Glutamatergic neuron (in vitro differentiated cells): ENCODE measurements around the gene NHERF1. TPM values are rescaled to one million over a fixed set of nuclear protein-coding genes. Genes with fewer than 3 reads are reported as not detected.

Experiments
- DNase-seq: peaks from one replicate; pipeline ENCODE4 v3.0.0; 2022
- H3K27ac Mint-ChIP-seq: one replicate; pipeline ENCODE4 v1.8.0; 2020; ENCODE audit warnings: mild to moderate bottlenecking, mixed read lengths, inconsistent platforms; ENCODE audit not compliant: unreplicated experiment
- H3K27me3 Mint-ChIP-seq: one replicate; pipeline ENCODE4 v1.8.0; 2020; ENCODE audit warnings: mild to moderate bottlenecking, moderate library complexity, mixed read lengths, inconsistent platforms; ENCODE audit not compliant: unreplicated experiment
- H3K36me3 Mint-ChIP-seq: one replicate; pipeline ENCODE4 v1.8.0; 2020; ENCODE audit warnings: mild to moderate bottlenecking, mixed read lengths, inconsistent platforms; ENCODE audit not compliant: unreplicated experiment
- H3K4me1 Mint-ChIP-seq: one replicate; pipeline ENCODE4 v1.8.0; 2020; ENCODE audit warnings: mild to moderate bottlenecking, low read depth, mixed read lengths, inconsistent platforms; ENCODE audit not compliant: unreplicated experiment
- H3K4me3 Mint-ChIP-seq: one replicate; pipeline ENCODE4 v1.8.0; 2020; ENCODE audit warnings: mild to moderate bottlenecking, mixed read lengths, inconsistent platforms; ENCODE audit not compliant: unreplicated experiment
- H3K9me3 Mint-ChIP-seq: one replicate; pipeline ENCODE4 v1.8.0; 2020; ENCODE audit warnings: mild to moderate bottlenecking, moderate library complexity, mixed read lengths, inconsistent platforms; ENCODE audit not compliant: unreplicated experiment
- total RNA-seq: library from RNA; stranded (reverse); fragmentation: NEBNext Ultra II Directional; extraction: Animal tissue kit (Norgen Biotek cat#: 25700); gene quantifications from one replicate; pipeline ENCODE4 v1.2.1, GENCODE V29; 2021; ENCODE audit not compliant: unreplicated experiment
- TF ChIP-seq, protein P1 (sequence below): fragments of 200-600 bp; sonication (generic); IDR thresholded peaks from one replicate; pipeline ENCODE4 v1.5.0; 2021; ENCODE audit not compliant: partially characterized antibody, unreplicated experiment

The NHERF1 gene
- total RNA-seq, 1 donor from 2014 or later, result 26.9 TPM

DNA sequence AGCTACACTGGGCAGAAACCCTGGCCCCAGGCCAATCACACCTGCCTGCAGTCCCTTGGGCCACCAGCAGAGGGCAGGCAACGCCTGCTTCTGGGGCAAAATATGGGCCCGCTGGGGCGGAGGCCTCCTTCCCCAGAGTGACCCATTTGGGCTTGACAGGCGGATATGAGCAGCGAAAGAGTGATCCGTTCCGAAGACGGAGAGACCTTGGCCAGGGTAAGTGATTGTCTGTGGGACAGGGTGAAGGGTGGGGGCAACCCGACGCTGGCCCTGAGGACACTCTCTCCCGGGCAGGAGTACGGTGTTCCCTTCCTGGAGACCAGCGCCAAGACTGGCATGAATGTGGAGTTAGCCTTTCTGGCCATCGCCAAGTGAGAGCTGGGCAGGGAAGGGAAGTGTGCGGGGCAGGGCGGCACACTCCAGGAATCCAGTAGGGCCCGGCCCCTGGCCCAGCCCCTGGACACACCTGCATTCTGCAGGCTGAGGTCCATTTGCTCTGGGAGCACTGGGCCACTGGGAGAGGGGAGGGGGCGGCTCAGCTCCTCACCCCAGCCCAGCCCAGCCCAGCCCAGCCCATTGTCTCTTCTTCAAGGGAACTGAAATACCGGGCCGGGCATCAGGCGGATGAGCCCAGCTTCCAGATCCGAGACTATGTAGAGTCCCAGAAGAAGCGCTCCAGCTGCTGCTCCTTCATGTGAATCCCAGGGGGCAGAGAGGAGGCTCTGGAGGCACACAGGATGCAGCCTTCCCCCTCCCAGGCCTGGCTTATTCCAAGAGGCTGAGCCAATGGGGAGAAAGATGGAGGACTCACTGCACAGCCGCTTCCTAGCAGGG is 3.5 kb upstream of the NHERF1 start:
- peaks cover 9% of the 10 kb centered on the region for H3K4me1 Mint-ChIP-seq
- peak; percentile 88 for DNase-seq
- H3K27me3 Mint-ChIP-seq, result peaks cover 3% of the 10 kb centered on the region
- H3K36me3 Mint-ChIP-seq, result no peaks in the 10 kb centered on the region
- peaks cover 4% of the 10 kb centered on the region for H3K9me3 Mint-ChIP-seq
- TF ChIP-seq, protein P1, sequence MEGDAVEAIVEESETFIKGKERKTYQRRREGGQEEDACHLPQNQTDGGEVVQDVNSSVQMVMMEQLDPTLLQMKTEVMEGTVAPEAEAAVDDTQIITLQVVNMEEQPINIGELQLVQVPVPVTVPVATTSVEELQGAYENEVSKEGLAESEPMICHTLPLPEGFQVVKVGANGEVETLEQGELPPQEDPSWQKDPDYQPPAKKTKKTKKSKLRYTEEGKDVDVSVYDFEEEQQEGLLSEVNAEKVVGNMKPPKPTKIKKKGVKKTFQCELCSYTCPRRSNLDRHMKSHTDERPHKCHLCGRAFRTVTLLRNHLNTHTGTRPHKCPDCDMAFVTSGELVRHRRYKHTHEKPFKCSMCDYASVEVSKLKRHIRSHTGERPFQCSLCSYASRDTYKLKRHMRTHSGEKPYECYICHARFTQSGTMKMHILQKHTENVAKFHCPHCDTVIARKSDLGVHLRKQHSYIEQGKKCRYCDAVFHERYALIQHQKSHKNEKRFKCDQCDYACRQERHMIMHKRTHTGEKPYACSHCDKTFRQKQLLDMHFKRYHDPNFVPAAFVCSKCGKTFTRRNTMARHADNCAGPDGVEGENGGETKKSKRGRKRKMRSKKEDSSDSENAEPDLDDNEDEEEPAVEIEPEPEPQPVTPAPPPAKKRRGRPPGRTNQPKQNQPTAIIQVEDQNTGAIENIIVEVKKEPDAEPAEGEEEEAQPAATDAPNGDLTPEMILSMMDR, result peak; percentile 100
- no peak overlapping the region for H3K27ac Mint-ChIP-seq
- peak overlapping the region; percentile 61 for H3K4me3 Mint-ChIP-seq

DNA sequence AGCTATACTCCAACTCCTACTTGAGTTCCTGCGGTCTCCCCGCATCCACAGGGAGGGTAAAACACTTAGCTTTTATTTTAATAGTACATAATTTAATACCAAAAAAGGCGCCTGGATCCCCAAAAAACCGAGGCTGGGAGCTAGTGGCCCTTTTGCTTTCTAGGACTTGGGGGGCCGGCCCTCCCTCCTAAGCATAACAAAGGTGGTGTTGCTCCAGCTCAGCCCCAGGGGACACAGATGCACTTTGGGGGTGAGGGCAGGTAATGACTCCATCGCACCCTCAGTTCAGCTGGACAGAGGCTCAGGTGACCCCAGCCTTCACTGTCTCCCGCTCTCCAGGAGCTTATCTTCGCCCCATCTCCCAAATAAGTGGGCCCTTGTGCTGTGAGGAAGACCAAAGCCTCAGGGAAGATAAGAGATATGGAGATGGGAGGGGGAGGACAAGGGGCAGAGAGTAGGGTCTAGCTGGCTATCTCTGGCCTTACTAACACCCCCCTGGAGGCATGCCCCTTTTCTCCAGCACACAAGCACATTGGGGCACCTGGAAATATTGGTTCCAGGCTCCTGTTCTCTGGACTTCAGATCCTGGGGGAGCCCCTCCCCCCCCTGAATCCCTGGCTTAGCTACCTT is 2.8 kb upstream of the NHERF1 start:
- Mint-ChIP-seq H3K4me1 (peaks cover 12% of the 10 kb centered on the region), H3K4me3 (no peak overlapping the region), H3K27me3 (peaks cover 3% of the 10 kb centered on the region), H3K9me3 (peaks cover 4% of the 10 kb centered on the region), H3K36me3 (no peaks in the 10 kb centered on the region), H3K27ac (no peak overlapping the region)
- TF ChIP-seq, protein P1, result no peak
- DNase-seq, result no peak

DNA sequence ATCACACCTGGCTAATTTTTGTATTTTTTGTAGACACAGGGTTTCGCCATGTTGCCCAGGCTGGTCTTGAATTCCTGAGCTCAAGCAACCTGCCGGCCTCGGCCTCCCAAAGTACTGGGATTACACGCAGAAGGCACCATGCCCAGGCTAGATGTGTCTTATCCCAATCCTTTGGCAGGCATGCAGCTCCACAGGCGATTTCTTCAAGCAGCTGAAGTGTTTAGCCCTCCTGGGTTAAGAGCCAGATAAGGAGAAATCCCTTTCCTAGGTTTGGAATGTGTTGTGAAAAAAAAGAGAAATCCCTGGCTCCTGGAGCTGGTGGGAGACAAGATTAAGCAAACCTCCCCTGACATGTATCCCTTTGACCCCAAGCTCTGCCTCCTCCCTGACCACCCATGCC is 2.1 kb upstream of the NHERF1 start:
- no peak overlapping the region for H3K4me3 Mint-ChIP-seq
- H3K9me3 Mint-ChIP-seq, result peaks cover 7% of the 10 kb centered on the region
- no peak overlapping the region for H3K27ac Mint-ChIP-seq
- peaks cover 12% of the 10 kb centered on the region for H3K4me1 Mint-ChIP-seq
- peaks cover 3% of the 10 kb centered on the region for H3K27me3 Mint-ChIP-seq
- TF ChIP-seq, protein P1, result no peak
- no peaks in the 10 kb centered on the region for H3K36me3 Mint-ChIP-seq
- DNase-seq, result no peak

DNA sequence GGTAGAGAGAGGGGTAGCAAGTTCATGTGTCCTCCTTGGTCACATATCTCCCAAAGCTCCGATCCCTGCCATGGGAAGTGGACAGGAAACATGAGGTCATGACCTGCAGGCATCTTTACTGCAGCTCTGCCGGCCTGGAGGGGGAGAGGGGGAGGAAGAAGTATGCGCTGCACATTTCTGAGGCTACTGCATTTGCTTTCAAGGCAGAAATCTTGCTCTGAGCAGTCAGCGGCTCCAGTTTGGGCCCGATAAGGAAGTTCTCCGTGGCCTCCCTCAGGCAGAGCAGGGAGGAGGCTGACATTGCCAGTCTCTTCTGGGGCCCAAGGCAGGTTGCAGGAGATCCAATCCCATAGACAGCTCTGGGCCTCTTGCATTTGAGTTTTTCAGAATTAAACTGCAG is 1.5 kb upstream of the NHERF1 start:
- Mint-ChIP-seq H3K36me3 (no peaks in the 10 kb centered on the region), H3K27me3 (peaks cover 3% of the 10 kb centered on the region), H3K27ac (no peak overlapping the region), H3K9me3 (peaks cover 8% of the 10 kb centered on the region), H3K4me3 (no peak overlapping the region), H3K4me1 (peaks cover 12% of the 10 kb centered on the region)
- TF ChIP-seq, protein P1, result no peak
- DNase-seq, result no peak

DNA sequence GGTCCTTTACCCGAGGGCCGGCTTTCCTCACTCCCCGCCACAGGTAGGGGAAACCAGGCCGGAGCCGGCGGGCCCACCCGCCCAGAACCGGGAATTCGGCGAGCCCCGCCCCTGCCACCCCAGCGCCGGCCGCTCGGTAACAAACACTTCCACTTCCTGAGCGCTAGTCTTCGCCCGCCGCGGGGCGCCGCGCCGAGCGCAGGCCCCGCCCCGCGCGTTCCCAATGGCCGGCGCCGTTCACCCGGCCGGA is 224 bp upstream of the NHERF1 start:
- Mint-ChIP-seq H3K4me3 (no peak overlapping the region), H3K4me1 (peaks cover 12% of the 10 kb centered on the region), H3K27ac (no peak overlapping the region), H3K36me3 (no peaks in the 10 kb centered on the region), H3K27me3 (peaks cover 2% of the 10 kb centered on the region), H3K9me3 (peaks cover 9% of the 10 kb centered on the region)
- no peak for DNase-seq
- TF ChIP-seq, protein P1, result no peak
